C4-2B (cell line): ENCODE data around the gene SLC2A2.

ENCODE experiments used
- CTCF ChIP-seq: fragments of 450-650 bp; conservative IDR thresholded peaks from 2 replicates; pipeline ENCODE4 v1.5.1; 2017; ENCODE audit warnings: mild to moderate bottlenecking
- ZFX ChIP-seq: fragments of 450-650 bp; IDR thresholded peaks from 2 replicates; pipeline ENCODE4 v1.6.1; 2017

GRCh38 chr3:171054231-171054630 is 27.7 kb upstream of the SLC2A2 start:
- TF ChIP-seq CTCF, result no peak
- TF ChIP-seq ZFX, result no peak
